A673 (cell line): ENCODE data around the gene RTN4RL1.

Experiments
- CTCF ChIP-seq: fragments of 300-800, 200-600 bp; sonication (generic); conservative IDR thresholded peaks from 2 replicates; pipeline ENCODE4 v1.5.1; 2017; ENCODE audit warnings: low read depth, mild to moderate bottlenecking, antibody characterized with exemption, low read length, moderate library complexity, mixed read lengths
- EZH2 ChIP-seq: fragments of 200-600 bp; sonication (generic); IDR thresholded peaks from 2 replicates; pipeline ENCODE4 v1.6.1; 2017; ENCODE audit warnings: borderline replicate concordance, low read depth, mild to moderate bottlenecking, mixed read lengths, antibody characterized with exemption, low read length; ENCODE audit not compliant: poor library complexity, severe bottlenecking

GRCh38 chr17:1898872-1899271 is 126.3 kb downstream of the RTN4RL1 start:
- TF ChIP-seq CTCF (no peak), EZH2 (no peak)
